Measurements from ENCODE around the gene MED1.
A peak's percentile ranks its signal among the peaks of the same experiment; 100 is the strongest.
"Not testable (repeated sequence)": the region's sequence is repeated elsewhere in the genome, so short reads cannot be mapped to it uniquely, and the experiment has no call there.

Gene MED1

DNA sequence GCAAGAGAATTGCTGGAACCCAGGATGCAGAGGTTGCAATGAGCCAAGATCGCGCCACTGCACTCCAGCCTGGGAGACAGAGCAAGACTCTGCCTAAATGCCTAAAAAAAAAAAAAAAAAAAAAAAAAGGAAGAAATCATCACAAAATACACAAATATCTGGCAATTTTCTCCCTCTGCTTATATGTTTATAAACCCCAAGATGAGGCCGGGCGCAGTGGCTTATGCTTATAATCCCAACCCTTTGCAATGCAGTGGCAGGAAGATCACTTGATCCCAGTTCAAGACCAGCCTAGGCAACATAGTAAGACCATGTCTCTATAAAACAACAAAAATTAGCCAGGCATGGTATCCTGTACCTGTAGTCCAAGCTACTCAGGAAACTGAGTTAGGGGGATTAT lies 21.5 kb downstream of the MED1 start:
- no peak for DNase-seq

DNA sequence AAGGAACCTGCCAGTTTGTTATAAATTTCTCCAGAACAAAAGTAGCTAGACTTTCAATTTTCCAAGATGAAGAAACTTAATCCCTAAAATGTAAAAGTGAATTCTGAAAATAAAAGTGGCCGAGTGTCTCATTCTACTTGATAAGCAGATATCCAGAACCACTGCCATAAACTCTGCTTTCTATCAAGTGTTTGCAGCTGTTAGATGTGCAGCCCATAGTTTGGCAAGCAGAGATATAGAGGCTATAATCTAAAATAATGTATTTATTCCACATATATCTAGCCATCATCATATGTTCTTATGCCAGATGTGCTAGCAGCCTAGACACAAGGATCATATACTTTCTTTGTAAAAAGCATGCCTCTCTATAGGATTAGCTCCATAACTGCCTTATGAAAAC lies 34.9 kb downstream of the MED1 start:
- no peak for DNase-seq

DNA sequence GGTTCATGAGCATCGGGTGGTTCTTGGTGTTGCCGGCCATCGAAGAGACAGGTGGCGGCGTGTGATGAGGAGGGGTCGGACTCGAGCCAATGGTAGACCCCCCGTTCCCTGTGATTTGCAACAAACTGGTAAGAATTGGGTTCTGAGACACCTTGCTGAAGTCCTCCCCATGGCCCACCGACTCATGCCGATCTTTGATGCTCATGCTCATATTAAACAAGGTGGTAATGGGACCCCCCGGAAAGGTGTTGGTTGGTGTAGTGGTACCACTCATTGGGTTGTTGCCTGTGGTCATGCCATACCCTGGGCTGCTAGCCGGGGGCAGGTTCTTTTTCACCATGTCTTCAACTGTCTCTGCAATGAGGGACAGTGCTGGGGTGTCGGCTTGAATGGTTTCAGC lies 40.8 kb downstream of the MED1 start:
- DNase-seq, result no peak

DNA sequence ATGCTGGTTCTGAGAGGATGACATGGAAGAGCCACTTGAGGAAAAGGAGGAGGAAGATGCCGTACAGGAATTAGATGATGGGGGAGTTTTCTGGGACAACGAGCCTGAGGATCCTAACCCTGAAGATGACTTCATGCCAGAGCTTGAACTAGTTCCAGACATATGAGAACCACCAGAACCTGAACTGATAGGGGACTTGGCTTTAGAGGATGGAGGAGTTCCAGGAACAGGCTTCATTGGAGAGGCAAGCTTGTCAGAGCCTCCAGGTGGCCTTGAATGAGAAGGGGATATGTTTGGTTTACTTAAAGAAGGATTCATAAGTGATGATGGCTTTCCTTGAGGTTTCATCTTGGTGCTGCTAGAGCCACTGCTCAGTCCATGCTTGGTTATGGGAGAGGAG lies 42.7 kb downstream of the MED1 start:
- no peak for DNase-seq

DNA sequence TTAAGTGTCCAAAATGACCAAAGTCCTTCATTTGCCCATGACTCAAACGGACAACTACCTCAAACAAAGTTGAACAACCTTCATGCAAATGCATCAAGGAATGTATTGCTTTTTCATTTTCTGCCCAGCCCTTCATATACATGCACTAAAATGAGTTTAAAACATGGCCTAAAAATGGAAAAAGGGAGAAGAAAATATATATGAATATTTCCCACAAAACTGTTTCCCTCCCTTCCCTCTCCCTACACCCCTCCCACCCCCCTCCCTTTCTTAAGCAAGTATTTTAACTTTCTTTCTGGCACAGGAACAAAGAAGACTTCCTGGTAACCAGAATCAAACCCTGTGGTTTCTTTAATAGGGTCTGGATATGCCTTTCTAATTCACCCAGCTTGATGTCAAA lies 44.1 kb downstream of the MED1 start:
- no peak for DNase-seq

DNA sequence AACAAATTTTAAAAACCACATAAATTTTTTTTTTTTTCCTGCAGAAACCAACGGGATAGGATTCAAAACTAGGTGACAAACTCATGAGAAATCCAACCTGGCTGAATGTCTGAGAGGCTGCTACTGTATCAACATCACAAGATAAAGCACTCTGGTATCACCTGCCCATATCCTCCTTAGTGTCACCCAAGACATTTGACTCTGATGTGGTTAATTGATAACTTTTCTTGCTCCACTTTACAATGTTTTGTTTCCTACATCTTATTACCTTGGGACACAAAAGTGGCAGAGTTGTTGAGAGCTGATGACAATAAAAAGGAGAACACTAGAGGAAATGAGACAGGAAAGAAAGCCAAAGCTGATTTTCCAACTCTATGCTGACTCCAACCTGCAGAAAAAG lies 45.6 kb downstream of the MED1 start:
- DNase-seq, result no peak

DNA sequence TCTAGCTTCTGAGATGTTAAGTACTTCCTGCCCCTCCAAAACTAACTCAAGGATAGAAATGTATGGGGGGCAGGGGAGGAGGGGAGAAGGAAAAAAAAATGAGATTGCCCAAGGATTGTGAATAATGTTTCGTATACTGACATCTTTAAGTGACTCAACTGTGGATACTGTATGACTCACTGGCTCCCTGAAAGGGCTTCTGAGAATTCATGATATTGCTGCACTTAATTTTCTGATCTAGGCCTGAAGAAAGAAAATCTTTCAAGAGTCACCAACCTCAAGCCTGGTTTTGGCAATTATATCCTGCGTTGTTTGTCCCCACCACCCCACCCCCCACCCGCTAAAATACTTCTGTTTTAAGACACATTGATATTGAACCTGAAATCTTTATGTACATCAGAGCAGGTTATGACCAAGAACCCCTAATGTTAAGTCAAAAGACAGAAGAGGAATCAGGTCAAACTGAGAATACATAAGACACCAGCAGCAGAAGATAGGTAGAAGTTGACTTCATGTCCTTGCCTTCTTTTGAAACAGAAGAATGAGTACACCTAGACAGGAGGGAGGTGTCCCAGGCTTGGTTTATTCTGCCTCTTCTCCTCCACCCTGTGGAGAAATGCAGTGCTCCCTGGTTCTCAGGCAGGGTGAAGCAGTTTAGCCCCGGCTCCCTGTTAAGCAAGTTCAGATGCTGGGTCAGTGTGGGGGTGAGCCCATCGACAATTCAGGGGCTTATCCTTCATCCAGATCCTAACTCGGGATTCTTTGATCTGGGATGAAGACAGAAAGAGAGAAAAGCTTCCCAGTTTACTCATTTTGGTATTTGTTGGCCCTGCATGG lies 46.3 kb downstream of the MED1 start:
- peak; percentile 84 for DNase-seq

DNA sequence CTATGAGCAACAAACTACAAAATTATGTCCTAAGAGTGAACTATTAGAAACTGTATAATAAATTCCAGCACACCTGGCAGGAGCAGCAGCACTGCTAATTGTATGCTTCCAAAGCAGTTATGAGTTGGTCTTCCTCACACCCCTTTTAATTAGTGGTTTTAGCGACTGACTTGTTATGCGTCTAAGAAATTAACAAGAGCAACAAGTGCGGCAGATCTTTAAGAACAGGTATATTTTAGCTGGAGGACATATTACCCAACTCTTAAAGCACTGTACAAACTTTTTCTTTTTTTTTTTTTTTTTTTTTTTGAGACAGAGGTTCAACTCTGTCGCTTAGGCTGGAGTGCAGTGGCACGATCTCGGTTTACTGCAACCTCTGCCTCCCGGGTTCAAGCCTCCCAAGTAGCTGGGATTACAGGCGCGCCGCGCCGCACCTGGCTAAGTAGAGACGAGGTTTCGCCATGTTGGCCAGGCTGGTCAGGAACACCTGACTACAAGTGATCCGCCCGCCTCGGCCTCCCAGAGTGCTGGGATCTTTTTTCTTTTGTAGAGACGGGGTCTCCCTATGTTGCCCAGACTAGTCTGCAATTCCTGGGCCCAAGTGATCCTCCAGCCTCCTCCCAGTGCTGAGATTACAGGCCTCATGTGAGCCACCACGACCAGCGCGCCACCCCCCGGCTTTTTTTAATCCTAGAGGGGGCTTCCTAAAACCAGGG lies 48.0 kb downstream of the MED1 start:
- DNase-seq, result no peak

DNA sequence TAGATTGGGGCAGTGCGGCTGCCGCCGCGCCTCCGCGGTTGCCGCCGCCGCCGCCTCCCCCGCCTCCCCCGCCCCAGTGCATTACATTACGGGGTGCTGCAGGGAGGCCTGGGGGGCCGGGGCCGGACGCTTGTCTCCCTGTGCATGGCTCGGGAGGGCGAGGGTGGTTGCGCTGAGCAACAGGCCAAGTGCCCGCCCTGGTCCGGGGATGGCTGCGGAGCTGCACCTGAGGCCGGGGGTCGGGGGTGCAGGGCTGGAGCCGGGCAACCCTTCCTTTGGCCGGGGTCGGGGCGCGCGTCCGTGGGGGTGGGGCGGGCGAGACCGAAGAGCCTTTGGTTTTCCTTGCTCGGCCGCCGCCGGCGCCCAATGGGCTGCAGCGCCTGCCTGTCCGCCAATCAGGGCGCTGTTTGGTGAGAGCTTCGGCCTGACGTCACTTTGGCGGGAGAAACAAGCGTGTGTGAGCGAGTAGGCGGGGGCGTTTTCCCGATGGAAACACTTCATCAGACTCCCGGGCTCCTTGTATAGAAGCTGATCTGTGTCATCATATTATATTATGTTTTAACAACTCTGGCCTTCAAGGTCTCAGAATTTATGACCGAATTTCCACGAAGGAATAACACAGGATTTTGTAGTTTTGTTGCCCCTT lies 48.7 kb downstream of the MED1 start:
- DNase-seq, result peak; percentile 93

DNA sequence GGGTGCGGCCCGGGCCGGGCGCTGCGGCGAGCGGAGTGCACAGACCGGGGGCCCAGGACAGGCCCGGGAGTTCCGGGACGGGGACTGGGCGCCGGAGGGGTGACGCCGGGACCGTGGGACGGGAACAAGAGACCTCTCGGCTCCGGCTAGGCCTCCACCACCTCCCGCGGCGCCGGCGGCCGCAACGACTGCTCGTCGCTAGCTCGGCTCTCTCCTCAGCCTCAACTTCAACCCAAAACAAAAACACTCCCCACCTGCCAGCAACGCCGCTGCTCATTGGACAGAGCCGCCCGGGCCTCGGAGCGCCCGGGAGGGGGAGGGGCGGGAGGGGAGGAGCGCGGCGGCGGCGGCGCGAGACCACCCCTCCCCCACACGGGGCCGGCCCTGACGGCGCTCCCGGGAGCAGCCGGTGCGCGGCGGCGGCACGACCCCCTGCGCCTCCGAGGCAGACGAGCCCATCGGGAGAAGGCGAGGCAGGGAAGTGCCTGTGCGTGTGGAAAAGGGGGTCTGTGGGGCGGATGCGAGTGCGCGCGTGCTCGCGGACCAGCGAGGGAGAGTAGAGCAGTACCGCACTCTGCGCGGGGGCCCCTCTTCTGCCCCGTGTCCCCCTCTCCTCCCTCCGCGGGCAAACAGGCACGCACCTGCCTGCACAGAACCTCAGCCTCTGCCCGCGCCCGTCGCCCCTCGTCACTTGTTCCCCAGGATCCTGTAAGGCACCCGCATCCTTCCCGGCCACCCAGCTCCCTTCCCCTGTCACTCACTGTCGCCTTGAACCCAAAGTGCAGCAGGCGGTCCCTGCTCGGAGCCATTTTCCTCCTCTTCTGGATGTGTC lies 49.4 kb downstream of the MED1 start, which contains the start of gene FBXL20:
Gene FBXL20, minus strand, starts transcription at position 215 of the 832 bp plus-strand sequence. CDS start 224 bp downstream, outside the sequence.
- peak; percentile 91 for DNase-seq

DNA sequence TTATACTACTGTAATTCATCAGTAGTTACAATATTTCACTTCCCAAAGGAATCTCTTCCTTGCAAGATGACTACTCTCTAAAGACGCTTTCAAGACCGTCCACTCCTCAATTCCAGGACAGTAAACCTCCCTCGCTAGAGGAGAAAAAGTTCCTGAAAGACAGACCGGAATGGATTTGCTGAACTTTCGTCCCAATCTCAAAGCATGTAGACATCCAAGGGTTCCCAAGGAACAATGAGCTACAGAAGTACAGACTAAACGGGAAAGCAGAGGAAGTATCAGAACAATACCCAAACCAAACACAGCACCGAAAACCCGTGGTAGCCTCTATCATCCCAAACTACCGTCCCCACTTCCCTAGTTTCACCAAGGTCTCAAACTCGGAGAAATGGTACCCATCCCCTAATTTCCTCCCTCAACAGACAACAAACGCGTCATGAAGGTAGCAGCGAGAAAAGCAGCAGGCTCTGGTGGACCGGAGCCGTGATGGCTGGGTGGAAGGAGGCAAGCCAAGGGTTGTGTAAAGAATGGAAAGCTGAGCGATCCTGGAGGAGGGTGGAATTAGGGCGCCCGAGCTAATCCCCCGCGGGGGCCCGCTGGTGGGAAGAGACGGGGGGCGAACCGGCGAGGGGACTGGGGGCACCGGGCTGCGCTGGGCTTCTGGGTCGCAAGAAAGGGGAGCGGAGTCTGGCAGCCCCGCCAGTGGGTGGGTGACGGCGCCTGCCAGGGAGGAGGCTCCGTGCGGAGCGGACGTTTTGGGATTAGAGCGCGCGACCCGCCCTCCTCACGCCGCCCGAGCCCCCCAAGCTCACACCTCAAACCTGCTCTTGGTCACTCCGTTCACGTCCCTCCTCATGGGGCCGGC lies 50.3 kb downstream of the MED1 start:
- peak; percentile 12 for DNase-seq

DNA sequence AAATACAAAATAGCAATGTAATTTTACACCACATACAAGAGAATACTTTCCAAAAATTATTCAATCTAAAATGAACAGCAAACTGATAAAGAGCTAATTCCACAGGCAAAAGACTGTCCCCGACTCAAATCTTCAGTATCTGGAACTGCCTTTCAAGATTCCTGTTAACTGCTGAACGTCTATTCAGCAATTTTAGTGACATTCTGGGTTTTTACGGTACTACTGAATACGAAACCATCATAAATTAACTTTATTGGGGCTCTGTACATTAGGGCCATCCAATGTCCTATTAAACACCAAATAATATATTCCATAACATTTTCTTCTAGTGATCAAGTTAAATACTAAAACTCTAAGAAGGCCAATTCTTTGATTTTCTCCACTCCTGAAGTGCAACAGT lies 51.3 kb downstream of the MED1 start:
- no peak for DNase-seq

DNA sequence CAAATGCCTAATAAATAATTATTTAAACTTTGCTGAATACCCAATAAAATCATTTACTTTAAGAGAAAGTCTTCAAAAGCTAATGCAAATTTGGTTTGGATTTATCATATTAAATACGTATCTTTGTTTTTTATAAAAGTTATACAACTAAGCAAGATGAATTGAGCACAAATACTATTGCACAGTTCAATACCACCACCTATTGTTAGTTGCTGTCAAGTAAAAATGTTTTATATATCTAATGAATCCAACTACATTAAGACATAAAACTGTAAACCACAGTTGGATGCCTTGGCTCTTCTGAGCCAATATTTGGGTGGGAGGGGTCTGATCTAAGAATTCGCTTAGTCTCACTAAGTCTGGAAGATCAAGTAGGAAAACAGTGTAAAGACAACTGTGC lies 57.3 kb downstream of the MED1 start:
- DNase-seq, result peak; percentile 34

DNA sequence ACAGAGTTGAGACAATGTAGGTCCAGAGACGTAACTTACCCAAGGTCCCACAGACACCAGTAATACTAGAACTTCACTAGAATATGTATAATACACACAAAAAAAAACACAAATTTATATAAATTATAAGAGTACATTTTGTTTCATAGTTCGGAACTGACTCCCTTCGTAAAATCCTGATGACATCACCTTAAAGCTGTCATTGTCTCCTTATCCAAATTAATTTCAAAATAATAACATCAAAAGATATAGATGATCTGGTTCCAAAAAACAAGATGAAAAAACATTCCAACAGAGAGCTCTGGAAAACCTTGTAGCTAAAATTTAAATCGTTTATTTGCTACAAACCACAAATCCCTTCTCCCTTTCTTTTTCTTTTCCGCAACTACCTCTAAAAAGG lies 59.6 kb downstream of the MED1 start:
- no peak for DNase-seq

DNA sequence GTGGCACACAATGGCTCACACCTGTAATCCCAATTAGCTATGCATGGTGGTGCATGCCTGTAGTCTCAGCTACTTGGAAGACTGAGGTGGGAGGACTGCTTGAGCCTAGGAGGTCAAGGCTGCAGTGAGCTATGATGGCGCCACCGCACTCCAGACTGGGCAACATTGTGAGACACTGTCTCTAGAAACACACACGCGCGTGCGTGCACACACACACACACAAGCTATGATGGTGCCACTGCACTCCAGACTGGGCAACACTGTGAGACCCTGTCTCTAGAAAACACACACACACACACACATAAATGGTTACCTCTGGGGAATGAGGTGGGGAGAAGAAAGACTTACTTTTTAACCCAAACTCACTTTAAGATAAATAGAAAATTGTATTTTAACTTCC lies 66.0 kb downstream of the MED1 start:
- DNase-seq, result no peak

DNA sequence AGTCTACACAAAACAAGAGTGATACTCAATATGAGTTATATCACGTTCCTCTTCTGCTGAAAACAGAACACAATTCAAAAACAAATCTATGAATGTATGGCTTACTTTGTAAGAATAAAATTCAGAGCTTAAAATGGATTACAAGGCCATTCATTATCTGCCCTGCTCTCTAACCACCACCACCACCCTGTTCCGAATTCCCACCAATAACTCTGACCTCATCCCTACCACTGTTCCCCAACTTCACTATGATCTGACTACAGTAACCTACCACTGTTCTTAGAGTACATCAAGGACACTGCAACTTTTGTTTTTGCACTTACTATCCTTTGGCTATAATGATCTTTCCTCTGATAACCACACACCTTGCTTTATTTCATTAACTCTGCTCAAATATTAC lies 70.9 kb downstream of the MED1 start:
- peak; percentile 47 for DNase-seq

DNA sequence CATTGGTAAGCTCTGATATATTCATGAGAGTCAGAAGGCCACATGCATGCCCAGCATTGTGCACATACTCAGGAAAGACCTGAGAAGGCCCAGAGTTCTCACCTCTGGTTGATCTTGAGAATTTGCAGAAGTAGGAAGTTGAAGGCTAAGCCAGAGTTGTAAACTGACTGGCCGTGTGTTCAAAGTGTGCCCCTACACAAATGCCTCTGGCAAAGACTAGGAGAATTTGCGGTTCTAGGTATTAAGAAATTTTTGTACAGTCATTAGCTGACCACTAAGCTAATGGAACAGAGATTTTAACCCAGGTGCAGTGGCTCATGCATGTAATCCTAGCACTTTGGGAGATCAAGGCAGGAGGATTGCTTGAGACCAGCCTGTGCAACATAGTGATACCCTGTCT lies 74.6 kb downstream of the MED1 start:
- no peak for DNase-seq

DNA sequence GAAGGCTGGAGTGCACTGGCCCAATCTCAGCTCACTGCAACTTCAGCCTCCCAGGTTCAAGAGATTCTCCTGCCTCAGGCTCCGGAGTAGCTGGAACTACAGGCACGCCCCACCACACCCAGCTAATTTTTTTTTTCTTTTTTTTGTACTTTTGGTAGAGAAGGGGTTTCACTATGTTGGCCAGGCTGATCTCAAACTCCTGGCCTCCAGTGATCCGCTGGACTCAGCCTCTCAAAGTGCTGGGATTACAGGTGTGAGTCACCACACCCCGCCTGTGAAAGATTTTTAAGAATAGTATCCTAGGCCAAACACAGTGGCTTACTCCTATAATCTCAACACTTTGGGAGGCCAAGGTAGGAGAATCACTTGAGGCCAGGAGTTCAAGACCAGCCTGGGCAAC lies 83.3 kb downstream of the MED1 start:
- DNase-seq, result not testable (repeated sequence)

DNA sequence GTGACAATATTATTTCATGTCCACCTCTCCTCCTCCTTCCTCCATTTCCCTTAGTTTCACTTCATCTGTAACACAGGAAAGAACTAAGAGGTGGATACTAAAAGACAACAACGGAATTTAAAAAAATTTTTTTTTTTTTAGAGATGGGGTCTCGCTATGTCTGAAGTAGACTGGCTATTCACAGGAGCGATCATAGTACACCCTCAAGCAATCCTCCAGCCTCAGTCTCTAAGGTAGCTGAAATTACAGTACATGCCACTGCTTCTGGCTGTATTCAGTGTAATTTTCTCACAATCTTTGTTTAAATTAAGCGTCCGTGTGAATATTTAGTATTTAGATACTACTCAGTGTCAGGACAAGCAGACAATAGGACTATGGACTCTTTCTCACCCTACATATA lies 85.2 kb downstream of the MED1 start:
- peak; percentile 27 for DNase-seq

DNA sequence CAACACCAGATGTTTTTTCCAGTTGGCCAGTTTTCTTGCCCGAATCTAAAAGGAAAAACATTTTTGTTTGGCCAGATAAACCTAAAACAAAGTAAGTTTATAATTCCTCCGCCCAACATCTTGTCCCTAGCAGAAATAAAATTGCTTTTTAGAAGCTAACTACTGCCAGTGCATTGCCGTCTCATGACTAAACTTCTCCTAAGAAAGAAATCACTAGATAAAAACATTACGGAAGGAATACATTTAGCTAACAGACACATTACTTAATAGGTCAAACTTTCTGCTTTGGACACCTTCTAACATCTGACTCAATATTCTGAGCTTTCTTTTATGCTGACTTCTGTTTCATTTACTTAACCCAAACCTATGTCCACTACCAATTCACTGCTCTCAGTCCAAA lies 85.8 kb downstream of the MED1 start:
- peak; percentile 85 for DNase-seq

DNA sequence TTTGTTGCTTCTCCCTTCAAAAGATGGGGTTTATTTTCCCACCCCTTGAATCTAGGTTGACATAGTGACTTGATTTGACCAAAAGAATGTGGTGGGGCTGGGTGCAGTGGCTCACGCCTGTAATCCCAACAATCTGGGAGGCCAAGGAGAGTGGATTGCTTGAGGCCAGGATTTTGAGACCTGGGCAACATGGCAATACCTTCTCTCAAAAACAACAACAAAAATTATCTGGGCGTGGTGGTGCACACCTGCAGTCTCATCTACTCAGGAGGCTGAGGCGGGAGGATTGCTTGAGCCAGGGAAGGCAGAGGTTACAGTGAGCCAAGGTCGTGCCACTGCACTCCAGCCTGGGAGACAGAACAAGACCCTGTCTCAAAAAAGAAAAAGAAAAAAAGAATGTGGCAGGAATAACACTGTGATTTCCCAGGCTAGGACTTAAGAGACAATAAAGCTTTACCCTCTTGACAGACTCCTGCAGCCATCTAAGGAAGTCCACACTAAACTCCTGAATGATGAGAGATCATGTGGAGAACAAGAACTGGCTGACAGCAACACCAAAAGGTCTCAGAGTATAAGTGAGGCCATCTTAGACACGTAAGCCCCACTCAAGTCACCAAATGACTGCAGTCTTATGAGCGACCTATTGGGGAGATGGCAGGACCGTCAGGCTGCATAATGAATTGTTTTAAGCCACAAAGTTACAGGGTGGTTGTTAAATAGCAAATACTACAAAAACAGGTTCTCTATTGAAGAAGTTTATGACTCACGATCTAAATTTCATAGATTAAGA lies 86.6 kb downstream of the MED1 start:
- DNase-seq, result peak; percentile 67
